Measurements from ENCODE around the gene PTPN5.

DNA sequence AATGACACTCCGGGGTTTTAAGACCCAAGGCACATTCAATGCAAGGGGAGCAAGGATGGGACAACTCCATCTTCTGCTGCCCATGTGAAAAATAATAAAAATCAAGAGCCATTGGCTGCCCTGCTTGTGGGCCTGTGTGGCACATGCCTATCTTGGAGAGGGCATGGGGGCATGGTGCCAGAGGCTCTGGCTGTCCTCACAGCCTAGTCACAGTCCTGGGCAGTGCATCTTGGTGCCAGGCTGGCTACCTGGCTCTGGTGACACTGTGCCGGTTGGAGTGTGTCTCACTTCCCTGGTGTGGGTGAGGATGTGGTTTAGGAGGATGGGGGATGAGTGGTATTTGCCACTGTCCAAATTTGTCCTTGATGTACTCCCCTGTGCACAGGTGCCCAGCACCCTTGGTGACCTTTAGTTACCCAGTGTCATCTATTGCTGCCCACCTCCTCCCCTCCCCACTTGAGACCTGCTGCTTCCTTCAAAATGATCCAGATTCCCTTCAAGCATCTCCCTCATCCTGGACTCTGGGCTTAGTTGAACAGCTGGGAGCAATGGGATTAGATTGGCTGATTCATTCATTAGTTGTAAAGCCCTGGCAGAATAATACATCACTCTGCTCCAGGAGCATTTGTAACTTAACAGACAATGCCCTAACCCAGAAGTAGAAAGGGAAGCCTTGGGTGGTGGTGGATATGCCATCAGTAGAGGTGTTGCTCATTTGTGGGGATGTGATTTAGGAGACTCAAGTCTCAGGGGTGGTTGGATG, 88.4 kb downstream of the PTPN5 start:
- TF ChIP-seq CTCF (IDR thresholded peaks at IDR 0.05) = no peak
- no peak for TF ChIP-seq POLR2A (IDR thresholded peaks at IDR 0.05)
